Neural cell (in vitro differentiated cells): ENCODE results near the gene ZNF846. TPM values are rescaled to one million over a fixed set of nuclear protein-coding genes. Genes with fewer than 3 reads are reported as not detected.

Experiments used
- H2AFZ ChIP-seq: fragments of 200-600, 300-800 bp; sonication (generic), shearing (Covaris generic); 2 replicates; pipeline ENCODE4 v1.6.0; 2014; ENCODE audit warnings: low read depth, mild to moderate bottlenecking, antibody characterized with exemption, low read length, moderate library complexity
- H3F3A ChIP-seq: fragments of 200-600 bp; shearing (Covaris generic); 2 replicates; pipeline ENCODE4 v1.6.1; 2016; ENCODE audit warnings: mild to moderate bottlenecking, moderate library complexity, mixed read lengths, antibody characterized with exemption, low read length; ENCODE audit not compliant: insufficient read depth, poor library complexity, severe bottlenecking
- H3K27ac ChIP-seq: fragments of 200-600, 300-800 bp; sonication (generic), shearing (Covaris generic); 2 replicates; pipeline ENCODE4 v1.5.1; 2014; ENCODE audit warnings: mild to moderate bottlenecking, low read length, moderate library complexity
- H3K27me3 ChIP-seq: fragments of 300-800, 200-600 bp; sonication (generic), shearing (Covaris generic); 2 replicates; pipeline ENCODE4 v1.6.0; 2014; ENCODE audit warnings: mild to moderate bottlenecking, low read depth, low read length, moderate library complexity; ENCODE audit not compliant: insufficient read depth
- H3K36me3 ChIP-seq: fragments of 300-800, 200-600 bp; sonication (generic), shearing (Covaris generic); 2 replicates; pipeline ENCODE4 v1.5.1; 2014; ENCODE audit warnings: mild to moderate bottlenecking, antibody characterized with exemption, low read length, moderate library complexity; ENCODE audit not compliant: insufficient read depth
- H3K4me2 ChIP-seq: fragments of 300-800, 200-600 bp; sonication (generic), shearing (Covaris generic); 2 replicates; pipeline ENCODE4 v1.6.0; 2014; ENCODE audit warnings: mild to moderate bottlenecking, low read length
- H3K4me3 ChIP-seq: fragments of 300-800, 200-600 bp; sonication (generic), shearing (Covaris generic); 2 replicates; pipeline ENCODE4 v1.5.1; 2014; ENCODE audit warnings: mild to moderate bottlenecking, low read length, moderate library complexity
- H3K79me2 ChIP-seq: fragments of 200-600 bp; shearing (Covaris generic); replicated peaks from 2 replicates; pipeline ENCODE4 v1.6.0; 2014; ENCODE audit warnings: mild to moderate bottlenecking, low read length, moderate library complexity; ENCODE audit not compliant: insufficient read depth
- H3K9ac ChIP-seq: fragments of 300-800, 200-600 bp; sonication (generic), shearing (Covaris generic); 2 replicates; pipeline ENCODE4 v1.6.1; 2016; ENCODE audit warnings: mild to moderate bottlenecking, low read length, mixed read lengths
- H3K9me2 ChIP-seq: fragments of 200-600 bp; shearing (Covaris generic); 2 replicates; pipeline ENCODE4 v1.6.1; 2016; ENCODE audit warnings: mild to moderate bottlenecking, low read length, mixed read lengths; ENCODE audit not compliant: insufficient read depth
- H3K9me3 ChIP-seq: fragments of 200-600, 300-800 bp; sonication (generic), shearing (Covaris generic); 2 replicates; pipeline ENCODE4 v1.6.1; 2016; ENCODE audit warnings: mild to moderate bottlenecking, mixed run types, low read length, moderate library complexity, mixed read lengths
- H4K20me1 ChIP-seq: fragments of 200-600 bp; shearing (Covaris generic); 2 replicates; pipeline ENCODE4 v1.6.1; 2016; ENCODE audit warnings: mild to moderate bottlenecking, mixed run types; ENCODE audit not compliant: insufficient read depth
- EP300 ChIP-seq: fragments of 450-650 bp; conservative IDR thresholded peaks from 2 replicates; pipeline ENCODE4 v1.6.1; 2014; ENCODE audit warnings: antibody characterized with exemption, mild to moderate bottlenecking, moderate library complexity; ENCODE audit not compliant: poor library complexity, severe bottlenecking
- EZH2 ChIP-seq: fragments of 200-600, 300-800 bp; shearing (Covaris generic), sonication (generic); IDR thresholded peaks from 2 replicates; pipeline ENCODE4 v1.6.1; 2014; ENCODE audit warnings: antibody characterized with exemption, low read length, borderline replicate concordance, mild to moderate bottlenecking; ENCODE audit not compliant: insufficient read depth, poor library complexity, severe bottlenecking
- MXI1 ChIP-seq: fragments of 450-650 bp; conservative IDR thresholded peaks from 2 replicates; pipeline ENCODE4 v1.6.1; 2014; ENCODE audit warnings: antibody characterized with exemption, mild to moderate bottlenecking; ENCODE audit not compliant: poor library complexity, severe bottlenecking
- POLR2AphosphoS5 ChIP-seq: IDR thresholded peaks from 2 replicates; pipeline ENCODE4 v1.6.1; 2012
- RAD21 ChIP-seq: fragments of 450-650 bp; conservative IDR thresholded peaks from 2 replicates; pipeline ENCODE4 v1.6.1; 2014; ENCODE audit warnings: antibody characterized with exemption, mild to moderate bottlenecking, moderate library complexity
- SMC3 ChIP-seq: fragments of 450-650 bp; conservative IDR thresholded peaks from 2 replicates; pipeline ENCODE4 v1.6.1; 2014; ENCODE audit warnings: antibody characterized with exemption, mild to moderate bottlenecking, moderate library complexity; ENCODE audit not compliant: poor library complexity
- TAF1 ChIP-seq: IDR thresholded peaks from 2 replicates; pipeline ENCODE4 v1.6.1; 2012; ENCODE audit warnings: low read depth
- polyA plus RNA-seq: library from polyadenylated mRNA; depleted of rRNA; stranded (reverse); fragments of >200 nt; gene quantifications from 2 replicates; pipeline ENCODE4 v1.2.3, GENCODE V29; 2014
- TF ChIP-seq, protein P1 (sequence below): IDR thresholded peaks from 2 replicates; pipeline ENCODE4 v1.6.1; 2012; ENCODE audit warnings: borderline replicate concordance
- TF ChIP-seq, protein P2 (sequence below): fragments of 450-650 bp; IDR thresholded peaks from 2 replicates; pipeline ENCODE4 v1.5.1; 2014; ENCODE audit warnings: antibody characterized with exemption, mild to moderate bottlenecking, moderate library complexity; ENCODE audit not compliant: poor library complexity, severe bottlenecking

ZNF846 gene
- polyA plus RNA-seq, 1 donor from 2014 or later: 7.4 TPM

DNA sequence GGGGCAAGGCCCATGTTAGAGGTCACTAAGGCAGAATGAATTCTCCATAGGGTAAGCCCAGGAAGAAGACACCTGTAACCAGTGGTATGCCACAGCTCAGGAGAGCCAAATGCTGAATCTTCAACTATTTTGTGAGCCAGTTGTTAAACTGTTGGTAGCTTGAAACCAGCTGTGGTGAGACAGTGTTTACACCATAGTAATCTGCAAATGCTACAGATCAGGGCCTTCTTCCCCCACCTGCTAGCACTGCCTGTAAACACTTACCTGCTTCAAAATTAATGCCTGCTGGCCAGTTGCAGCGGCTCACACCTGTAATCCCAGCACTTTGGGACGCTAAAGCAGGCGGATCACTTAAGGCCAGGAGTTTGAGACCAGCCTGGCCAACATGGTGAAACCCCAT, 38.3 kb upstream of the ZNF846 start:
- no peaks in the 10 kb centered on the region for H3K79me2 ChIP-seq
- no peaks in the 10 kb centered on the region for H3K36me3 ChIP-seq
- no peaks in the 10 kb centered on the region for H3F3A ChIP-seq
- H3K27me3 ChIP-seq: no peaks in the 10 kb centered on the region
- H3K9me2 ChIP-seq: no peaks in the 10 kb centered on the region
- no peak overlapping the region for H3K4me3 ChIP-seq
- no peak overlapping the region for H3K9ac ChIP-seq
- H3K4me2 ChIP-seq: no peak overlapping the region
- H3K27ac ChIP-seq: no peak overlapping the region
- TF ChIP-seq POLR2AphosphoS5 (no peak), EP300 (no peak), RAD21 (no peak), SMC3 (no peak), TAF1 (no peak), MXI1 (no peak), EZH2 (no peak)
- TF ChIP-seq, protein P1, sequence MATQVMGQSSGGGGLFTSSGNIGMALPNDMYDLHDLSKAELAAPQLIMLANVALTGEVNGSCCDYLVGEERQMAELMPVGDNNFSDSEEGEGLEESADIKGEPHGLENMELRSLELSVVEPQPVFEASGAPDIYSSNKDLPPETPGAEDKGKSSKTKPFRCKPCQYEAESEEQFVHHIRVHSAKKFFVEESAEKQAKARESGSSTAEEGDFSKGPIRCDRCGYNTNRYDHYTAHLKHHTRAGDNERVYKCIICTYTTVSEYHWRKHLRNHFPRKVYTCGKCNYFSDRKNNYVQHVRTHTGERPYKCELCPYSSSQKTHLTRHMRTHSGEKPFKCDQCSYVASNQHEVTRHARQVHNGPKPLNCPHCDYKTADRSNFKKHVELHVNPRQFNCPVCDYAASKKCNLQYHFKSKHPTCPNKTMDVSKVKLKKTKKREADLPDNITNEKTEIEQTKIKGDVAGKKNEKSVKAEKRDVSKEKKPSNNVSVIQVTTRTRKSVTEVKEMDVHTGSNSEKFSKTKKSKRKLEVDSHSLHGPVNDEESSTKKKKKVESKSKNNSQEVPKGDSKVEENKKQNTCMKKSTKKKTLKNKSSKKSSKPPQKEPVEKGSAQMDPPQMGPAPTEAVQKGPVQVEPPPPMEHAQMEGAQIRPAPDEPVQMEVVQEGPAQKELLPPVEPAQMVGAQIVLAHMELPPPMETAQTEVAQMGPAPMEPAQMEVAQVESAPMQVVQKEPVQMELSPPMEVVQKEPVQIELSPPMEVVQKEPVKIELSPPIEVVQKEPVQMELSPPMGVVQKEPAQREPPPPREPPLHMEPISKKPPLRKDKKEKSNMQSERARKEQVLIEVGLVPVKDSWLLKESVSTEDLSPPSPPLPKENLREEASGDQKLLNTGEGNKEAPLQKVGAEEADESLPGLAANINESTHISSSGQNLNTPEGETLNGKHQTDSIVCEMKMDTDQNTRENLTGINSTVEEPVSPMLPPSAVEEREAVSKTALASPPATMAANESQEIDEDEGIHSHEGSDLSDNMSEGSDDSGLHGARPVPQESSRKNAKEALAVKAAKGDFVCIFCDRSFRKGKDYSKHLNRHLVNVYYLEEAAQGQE: no peak
- TF ChIP-seq, protein P2, sequence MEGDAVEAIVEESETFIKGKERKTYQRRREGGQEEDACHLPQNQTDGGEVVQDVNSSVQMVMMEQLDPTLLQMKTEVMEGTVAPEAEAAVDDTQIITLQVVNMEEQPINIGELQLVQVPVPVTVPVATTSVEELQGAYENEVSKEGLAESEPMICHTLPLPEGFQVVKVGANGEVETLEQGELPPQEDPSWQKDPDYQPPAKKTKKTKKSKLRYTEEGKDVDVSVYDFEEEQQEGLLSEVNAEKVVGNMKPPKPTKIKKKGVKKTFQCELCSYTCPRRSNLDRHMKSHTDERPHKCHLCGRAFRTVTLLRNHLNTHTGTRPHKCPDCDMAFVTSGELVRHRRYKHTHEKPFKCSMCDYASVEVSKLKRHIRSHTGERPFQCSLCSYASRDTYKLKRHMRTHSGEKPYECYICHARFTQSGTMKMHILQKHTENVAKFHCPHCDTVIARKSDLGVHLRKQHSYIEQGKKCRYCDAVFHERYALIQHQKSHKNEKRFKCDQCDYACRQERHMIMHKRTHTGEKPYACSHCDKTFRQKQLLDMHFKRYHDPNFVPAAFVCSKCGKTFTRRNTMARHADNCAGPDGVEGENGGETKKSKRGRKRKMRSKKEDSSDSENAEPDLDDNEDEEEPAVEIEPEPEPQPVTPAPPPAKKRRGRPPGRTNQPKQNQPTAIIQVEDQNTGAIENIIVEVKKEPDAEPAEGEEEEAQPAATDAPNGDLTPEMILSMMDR: no peak
- no peaks in the 10 kb centered on the region for H3K9me3 ChIP-seq
- H2AFZ ChIP-seq: no peak overlapping the region
- no peaks in the 10 kb centered on the region for H4K20me1 ChIP-seq

DNA sequence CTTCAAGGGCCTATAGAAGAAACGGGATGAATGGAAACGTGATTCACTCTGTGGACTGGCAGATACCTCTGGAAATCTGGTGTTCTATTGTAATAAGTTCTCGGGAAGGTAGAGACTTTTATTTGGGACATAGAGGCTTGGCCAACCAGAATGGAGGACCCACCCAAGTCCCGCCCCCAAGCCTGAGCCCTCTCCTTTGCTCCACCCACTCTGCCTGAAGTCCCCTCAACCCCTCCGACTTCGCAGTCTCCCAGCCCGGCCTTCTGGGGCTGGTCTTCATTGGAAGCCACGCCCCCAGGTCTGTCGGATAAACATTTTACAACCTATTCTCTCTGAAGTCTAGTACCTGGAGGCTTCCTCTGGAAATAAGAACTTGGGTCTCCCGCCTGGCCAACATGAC, 33.4 kb upstream of the ZNF846 start:
- no peak overlapping the region for H3K27ac ChIP-seq
- TF ChIP-seq, protein P1: no peak
- TF ChIP-seq SMC3: no peak

More for the DNA sequence above, 33.4 kb upstream of the ZNF846 start:
- Histone ChIP-seq H3K9ac (no peak overlapping the region), H3K79me2 (no peaks in the 10 kb centered on the region), H3F3A (no peaks in the 10 kb centered on the region), H3K36me3 (no peaks in the 10 kb centered on the region), H2AFZ (no peak overlapping the region), H3K27me3 (no peaks in the 10 kb centered on the region), H3K9me3 (no peaks in the 10 kb centered on the region), H3K9me2 (no peaks in the 10 kb centered on the region), H4K20me1 (no peaks in the 10 kb centered on the region), H3K4me2 (no peak overlapping the region), H3K4me3 (no peak overlapping the region)
